ENCODE measurements around the gene KCNH4. TPM values are rescaled to one million over a fixed set of nuclear protein-coding genes. Genes with fewer than 3 reads are reported as not detected.
"Not testable (repeated sequence)": the region's sequence is repeated elsewhere in the genome, so short reads cannot be mapped to it uniquely, and the experiment has no call there.

The KCNH4 gene
- total RNA-seq, 4 donors from 2014 or later = 0.47 to 0.80 TPM; not detected in 2

GRCh38 chr17:42221886-42222745 is 41.2 kb upstream of the KCNH4 start:
- DNase-seq = peak in 2 of 3 donors; percentile 30 to 69
- TF ChIP-seq POLR2A (IDR thresholded peaks at IDR 0.05) (no peak), CTCF (IDR thresholded peaks at IDR 0.05) (peak in 5 of 6 experiments; percentile 35 to 57 (median 52))
- H3K4me1 ChIP-seq = no peaks in the 10 kb centered on the region
- H3K27me3 ChIP-seq = no peaks in the 10 kb centered on the region
- H3K27ac ChIP-seq = no peak overlapping the region
- no peak overlapping the region for H3K4me3 ChIP-seq
- no peaks in the 10 kb centered on the region for H3K9me3 ChIP-seq
- H3K36me3 ChIP-seq = peaks cover 0 to 47% (median 0%) of the 10 kb centered on the region in 3 donors

- H3K27ac ChIP-seq, H3K9me3 ChIP-seq, H3K4me3 ChIP-seq, DNase-seq, H3K4me1 ChIP-seq, H3K27me3 ChIP-seq: not testable (repeated sequence)
- peaks cover 0 to 69% (median 0%) of the 10 kb centered on the region in 3 donors for H3K36me3 ChIP-seq
Measured at GRCh38 chr17:42219280-42219679, 38.3 kb upstream of the KCNH4 start.

- no peak for DNase-seq
- no peak overlapping the region for H3K4me3 ChIP-seq
Measured at GRCh38 chr17:42214156-42214555, 33.2 kb upstream of the KCNH4 start.

GRCh38 chr17:42212382-42212781 is 31.4 kb upstream of the KCNH4 start:
- H3K4me1 ChIP-seq = no peaks in the 10 kb centered on the region
- H3K4me3 ChIP-seq = no peak overlapping the region
- H3K27ac ChIP-seq = peak overlapping the region in 2 of 4 donors; percentile 7 to 47
- TF ChIP-seq CTCF (IDR thresholded peaks at IDR 0.05) = no peak
- TF ChIP-seq POLR2A (IDR thresholded peaks at IDR 0.05) = no peak
- no peaks in the 10 kb centered on the region for H3K27me3 ChIP-seq
- H3K36me3 ChIP-seq = peaks cover 0 to 88% (median 0%) of the 10 kb centered on the region in 3 donors
- DNase-seq = no peak
- H3K9me3 ChIP-seq = no peaks in the 10 kb centered on the region

More at GRCh38 chr17:42214156-42214555, 33.2 kb upstream of the KCNH4 start:
- no peaks in the 10 kb centered on the region for H3K9me3 ChIP-seq
- peaks cover 0 to 83% (median 0%) of the 10 kb centered on the region in 3 donors for H3K36me3 ChIP-seq
- no peaks in the 10 kb centered on the region for H3K4me1 ChIP-seq
- H3K27me3 ChIP-seq = no peaks in the 10 kb centered on the region
- no peak for TF ChIP-seq CTCF (IDR thresholded peaks at IDR 0.05)
- TF ChIP-seq POLR2A (IDR thresholded peaks at IDR 0.05) = no peak
- no peak overlapping the region for H3K27ac ChIP-seq

- H3K27me3 ChIP-seq, H3K9me3 ChIP-seq, H3K4me3 ChIP-seq, H3K4me1 ChIP-seq: not testable (repeated sequence)
- H3K27ac ChIP-seq = peak overlapping the region in 2 of 4 donors; percentile 23 to 47
- H3K36me3 ChIP-seq = peaks cover 0 to 88% (median 0%) of the 10 kb centered on the region in 3 donors
- peak in 2 of 3 donors; percentile 49 to 57 for DNase-seq
Measured at GRCh38 chr17:42211921-42212341, 31.0 kb upstream of the KCNH4 start.

- no peaks in the 10 kb centered on the region for H3K4me1 ChIP-seq
- no peak for DNase-seq
- peaks cover 0 to 86% (median 0%) of the 10 kb centered on the region in 3 donors for H3K36me3 ChIP-seq
- H3K27me3 ChIP-seq = no peaks in the 10 kb centered on the region
- H3K9me3 ChIP-seq = no peaks in the 10 kb centered on the region
- no peak overlapping the region for H3K27ac ChIP-seq
- H3K4me3 ChIP-seq = no peak overlapping the region
- no peak for TF ChIP-seq POLR2A (IDR thresholded peaks at IDR 0.05)
- TF ChIP-seq CTCF (IDR thresholded peaks at IDR 0.05) = no peak
Measured at GRCh38 chr17:42210046-42210445, 29.1 kb upstream of the KCNH4 start.

GRCh38 chr17:42206153-42206612 is 25.2 kb upstream of the KCNH4 start:
- not testable (repeated sequence) for DNase-seq, H3K27ac ChIP-seq, H3K4me1 ChIP-seq, H3K27me3 ChIP-seq, H3K9me3 ChIP-seq, H3K4me3 ChIP-seq
- H3K36me3 ChIP-seq = peaks cover 0 to 83% (median 0%) of the 10 kb centered on the region in 3 donors

All from Peyer's patch (tissue), 4 donors.